ENCODE measurements around the gene TSPAN4. TPM values are rescaled to one million over a fixed set of nuclear protein-coding genes. Genes with fewer than 3 reads are reported as not detected.

TSPAN4 gene
- total and polyA plus RNA-seq, 2 of the 13 experiments (the other 11 are each of a cell fraction or from before 2014, with no cell fraction given): 31.7 to 68.3 TPM

DNA sequence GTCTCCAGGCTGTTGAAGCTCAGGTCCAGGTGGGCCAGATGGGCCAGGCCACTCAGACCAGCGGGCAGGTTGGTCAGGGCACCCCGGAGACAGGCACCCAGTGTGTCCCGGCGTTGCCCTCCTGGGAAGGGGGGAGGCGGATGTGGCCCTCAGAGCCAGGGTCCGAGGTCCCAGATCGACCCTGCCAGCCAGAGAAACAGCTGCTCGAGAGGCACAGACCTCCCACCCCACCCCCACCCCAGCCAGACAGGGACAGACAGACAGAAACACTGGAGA, 39.2 kb upstream of the TSPAN4 start:
- H3K9me3 ChIP-seq (ENCODE audit: low read length): no peaks in the 10 kb centered on the region
- peak overlapping the region in 2 of 3 experiments; percentile 60 to 80; a peak in 3 of 6 replicates for H3K4me3 ChIP-seq (replicated peaks in 1 of 3; ENCODE audit: insufficient read depth in 1 of 3, low read depth in 2 of 3, low read length in 3 of 3)
- peaks cover 7 to 8% of the 10 kb centered on the region in 2 experiments; a peak in 3 of 5 replicates for H3K36me3 ChIP-seq (replicated peaks in 1 of 2; ENCODE audit: control insufficient read depth in 1 of 2, insufficient read depth in 2 of 2, low read length in 2 of 2)
- H3K27me3 ChIP-seq (ENCODE audit: control insufficient read depth in 1 of 2, insufficient read depth in 2 of 2, low read length in 2 of 2): no peaks in the 10 kb centered on the region; a peak in 1 of 5 replicates
- DNase-seq (ENCODE audit: low spot score) (no peak), ATAC-seq (no peak), FAIRE-seq (no peak)
- ChIA-PET CTCF (ENCODE audit: low intra/inter-chr PET ratio, low total read pairs) (no interaction called here), POLR2A (interaction anchor here (4.6 kb wide), 1 partner anchor 17 kb away, joined by 56 read pairs; the partner anchor contains the start of gene PNPLA2)
- H3K9ac ChIP-seq (ENCODE audit: insufficient read depth, low read depth, low read length): peak overlapping the region; percentile 79; the same call in 1 of the 2 replicates
- in situ Hi-C loops (cut with HindIII; ENCODE audit: extremely low pct_ligation_motif_present, low pct_unique_long_range_greater_than_20kb) (no loop called here), intact Hi-C loops (cut with micrococcal nuclease; ENCODE audit: unreplicated experiment) (no loop called here)
- peaks cover 19% of the 10 kb centered on the region for H3K79me2 ChIP-seq (ENCODE audit: insufficient read depth, low read length)
- TF ChIP-seq ZIK1 (CRISPR knock-in tag; IDR thresholded peaks at IDR 0.05; ENCODE audit: borderline replicate concordance, low read depth) (no peak), HDAC6 (IDR thresholded peaks at IDR 0.05; ENCODE audit: low read depth, low read length) (no peak), ATAD3A (CRISPR knock-in tag; IDR thresholded peaks at IDR 0.05) (no peak), ZNF496 (CRISPR knock-in tag; IDR thresholded peaks at IDR 0.05; ENCODE audit: insufficient replicate concordance) (no peak)
- TF ChIP-seq, protein P1, sequence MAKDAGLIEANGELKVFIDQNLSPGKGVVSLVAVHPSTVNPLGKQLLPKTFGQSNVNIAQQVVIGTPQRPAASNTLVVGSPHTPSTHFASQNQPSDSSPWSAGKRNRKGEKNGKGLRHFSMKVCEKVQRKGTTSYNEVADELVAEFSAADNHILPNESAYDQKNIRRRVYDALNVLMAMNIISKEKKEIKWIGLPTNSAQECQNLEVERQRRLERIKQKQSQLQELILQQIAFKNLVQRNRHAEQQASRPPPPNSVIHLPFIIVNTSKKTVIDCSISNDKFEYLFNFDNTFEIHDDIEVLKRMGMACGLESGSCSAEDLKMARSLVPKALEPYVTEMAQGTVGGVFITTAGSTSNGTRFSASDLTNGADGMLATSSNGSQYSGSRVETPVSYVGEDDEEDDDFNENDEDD (CRISPR knock-in tag; IDR thresholded peaks at IDR 0.05; ENCODE audit: borderline replicate concordance): no peak
- TF ChIP-seq, protein P2, sequence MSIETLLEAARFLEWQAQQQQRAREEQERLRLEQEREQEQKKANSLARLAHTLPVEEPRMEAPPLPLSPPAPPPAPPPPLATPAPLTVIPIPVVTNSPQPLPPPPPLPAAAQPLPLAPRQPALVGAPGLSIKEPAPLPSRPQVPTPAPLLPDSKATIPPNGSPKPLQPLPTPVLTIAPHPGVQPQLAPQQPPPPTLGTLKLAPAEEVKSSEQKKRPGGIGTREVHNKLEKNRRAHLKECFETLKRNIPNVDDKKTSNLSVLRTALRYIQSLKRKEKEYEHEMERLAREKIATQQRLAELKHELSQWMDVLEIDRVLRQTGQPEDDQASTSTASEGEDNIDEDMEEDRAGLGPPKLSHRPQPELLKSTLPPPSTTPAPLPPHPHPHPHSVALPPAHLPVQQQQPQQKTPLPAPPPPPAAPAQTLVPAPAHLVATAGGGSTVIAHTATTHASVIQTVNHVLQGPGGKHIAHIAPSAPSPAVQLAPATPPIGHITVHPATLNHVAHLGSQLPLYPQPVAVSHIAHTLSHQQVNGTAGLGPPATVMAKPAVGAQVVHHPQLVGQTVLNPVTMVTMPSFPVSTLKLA (IDR thresholded peaks at IDR 0.05): no peak
- peak overlapping the region; percentile 94 for H3K4me2 ChIP-seq (ENCODE audit: low read depth, low read length)
- 61% methylated on average over 5 of the region's 8 CpGs for WGBS (ENCODE audit: low lambda C conversion rate)
- no peak overlapping the region for H3K27ac ChIP-seq (ENCODE audit: extremely low read length, insufficient read depth, low read length)
- no peaks in the 10 kb centered on the region for H4K20me1 ChIP-seq (ENCODE audit: insufficient read depth, low read length)
- H2AFZ ChIP-seq (ENCODE audit: low read length): no peak overlapping the region
- BruUV-seq (replicated peaks): no TSS peak
- peaks cover 35% of the 10 kb centered on the region for H3K4me1 ChIP-seq (ENCODE audit: insufficient read depth, low read length)
